NT2/D1 (cell line): Measurements from ENCODE around the gene CXCL6.

Source experiments
- DNase-seq: peaks from one replicate; pipeline ENCODE4 v3.0.0-alpha.2; 2011; ENCODE audit warnings: low read depth, low spot score
- H3K27me3 ChIP-seq: 2 replicates; pipeline ENCODE4 v1.6.0; 2011; ENCODE audit warnings: mild to moderate bottlenecking; ENCODE audit not compliant: insufficient read length, insufficient read depth
- H3K36me3 ChIP-seq: 2 replicates; pipeline ENCODE4 v1.6.1; 2011; ENCODE audit warnings: mild to moderate bottlenecking, low read length, mixed read lengths; ENCODE audit not compliant: insufficient read depth, insufficient read length
- H3K4me1 ChIP-seq: 2 replicates; pipeline ENCODE4 v1.5.1; 2011; ENCODE audit not compliant: insufficient read depth, insufficient read length
- H3K4me3 ChIP-seq: 2 replicates; pipeline ENCODE4 v1.5.1; 2011; ENCODE audit warnings: low read depth; ENCODE audit not compliant: insufficient read length
- H3K9ac ChIP-seq: 2 replicates; pipeline ENCODE4 v1.6.0; 2011; ENCODE audit warnings: low read depth; ENCODE audit not compliant: insufficient read length
- H3K9me3 ChIP-seq: 2 replicates; pipeline ENCODE4 v1.5.1; 2011; ENCODE audit warnings: mild to moderate bottlenecking, low read length; ENCODE audit not compliant: insufficient read depth
- SUZ12 ChIP-seq: IDR thresholded peaks from 2 replicates; pipeline ENCODE4 v1.6.1; 2011; ENCODE audit not compliant: insufficient read length, insufficient read depth; ENCODE audit errors: extremely low read depth
- YY1 ChIP-seq: IDR thresholded peaks from 2 replicates; pipeline ENCODE4 v1.6.1; 2011; ENCODE audit not compliant: insufficient read length, insufficient read depth
- ZNF274 ChIP-seq: IDR thresholded peaks from 2 replicates; pipeline ENCODE4 v1.6.1; 2011; ENCODE audit warnings: mild to moderate bottlenecking, low read depth, low read length

The CXCL6 gene

DNA sequence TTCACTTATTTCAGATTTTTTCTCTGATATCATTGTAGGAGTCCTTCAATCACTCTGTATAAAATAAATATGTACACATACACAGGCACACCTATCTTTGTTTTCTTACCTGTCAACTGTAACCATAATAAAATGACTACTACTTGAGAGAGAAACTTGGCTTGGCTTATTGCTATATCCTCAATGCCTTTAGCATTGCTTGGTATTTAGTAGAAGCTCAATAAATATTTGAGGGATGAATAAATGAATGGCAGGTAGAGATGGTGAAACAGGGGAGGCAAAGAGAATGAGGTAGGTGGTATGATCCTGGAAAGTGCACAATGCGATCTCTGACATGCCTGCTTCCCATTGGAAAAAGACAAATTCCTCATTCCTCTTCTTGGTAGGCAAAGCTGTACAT lies 21.8 kb upstream of the CXCL6 start:
- DNase-seq: no peak
- H3K9ac ChIP-seq: no peak overlapping the region
- no peaks in the 10 kb centered on the region for H3K9me3 ChIP-seq
- TF ChIP-seq ZNF274 (no peak), YY1 (no peak), SUZ12 (no peak)
- no peaks in the 10 kb centered on the region for H3K4me1 ChIP-seq
- H3K4me3 ChIP-seq: no peak overlapping the region
- no peaks in the 10 kb centered on the region for H3K27me3 ChIP-seq
- no peaks in the 10 kb centered on the region for H3K36me3 ChIP-seq

DNA sequence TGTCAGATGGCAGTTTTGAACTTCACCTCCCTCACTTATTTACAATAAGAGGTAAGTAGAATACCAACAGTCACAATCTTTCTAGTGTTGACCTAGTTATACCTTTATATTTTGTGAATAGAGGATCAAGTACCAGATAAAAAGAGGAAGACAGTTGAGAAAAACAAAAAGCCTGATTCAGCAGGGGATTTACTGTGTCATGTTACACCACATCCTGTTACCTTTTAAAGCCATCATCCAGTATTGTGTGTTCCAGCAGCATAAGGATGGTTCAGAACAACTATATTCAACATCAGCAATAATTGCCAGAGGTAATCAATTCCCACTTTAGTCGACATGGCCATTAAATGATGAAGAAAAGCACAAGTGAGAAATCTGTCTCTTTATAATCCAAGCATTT lies 21.3 kb upstream of the CXCL6 start:
- DNase-seq: no peak

DNA sequence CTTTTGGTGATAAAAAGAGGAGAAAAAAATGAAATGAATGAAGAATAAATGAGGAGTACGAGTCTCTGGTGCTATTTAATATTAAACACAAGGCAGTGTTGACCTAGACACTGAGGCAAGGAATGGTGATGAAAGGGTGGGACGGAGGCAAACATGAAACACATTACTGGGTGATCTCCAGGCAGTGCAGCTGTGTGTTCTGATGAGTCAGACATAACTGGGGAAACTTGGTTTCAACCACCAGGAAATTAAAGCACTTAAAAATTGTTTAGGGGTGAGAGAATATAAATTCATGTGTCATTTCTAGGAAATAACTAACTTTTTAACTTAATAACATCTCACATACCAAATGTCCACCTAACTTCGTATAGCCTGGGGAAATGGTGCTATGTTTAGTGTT lies 19.7 kb upstream of the CXCL6 start:
- no peak for TF ChIP-seq SUZ12
- no peak for TF ChIP-seq YY1
- no peak for TF ChIP-seq ZNF274
- Histone ChIP-seq H3K4me1 (no peaks in the 10 kb centered on the region), H3K36me3 (no peaks in the 10 kb centered on the region), H3K27me3 (no peaks in the 10 kb centered on the region), H3K9me3 (no peaks in the 10 kb centered on the region), H3K9ac (no peak overlapping the region), H3K4me3 (no peak overlapping the region)
- DNase-seq: no peak

More for the DNA sequence above, 21.3 kb upstream of the CXCL6 start:
- Histone ChIP-seq H3K36me3 (no peaks in the 10 kb centered on the region), H3K4me1 (no peaks in the 10 kb centered on the region), H3K4me3 (no peak overlapping the region), H3K9me3 (no peaks in the 10 kb centered on the region), H3K9ac (no peak overlapping the region), H3K27me3 (no peaks in the 10 kb centered on the region)
- TF ChIP-seq SUZ12 (no peak), YY1 (no peak), ZNF274 (no peak)

DNA sequence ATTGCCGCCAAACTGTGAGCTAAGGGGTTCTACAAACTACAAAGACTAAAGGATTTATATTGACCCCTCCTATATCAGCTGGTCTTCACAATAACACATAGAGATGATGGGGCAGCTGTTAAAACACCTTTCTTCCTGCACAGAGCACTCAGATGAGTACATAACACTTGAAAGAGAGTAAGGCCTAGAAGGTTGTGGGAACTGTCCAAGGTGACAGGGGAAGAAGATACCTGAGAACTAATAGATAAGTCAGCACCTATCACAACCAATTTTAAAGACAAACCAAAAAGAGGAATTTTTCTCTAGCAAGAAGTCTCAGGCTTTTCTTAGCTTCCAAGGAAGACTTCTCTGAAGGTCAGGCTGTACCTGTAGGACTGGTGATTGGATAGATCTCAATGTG lies 19.1 kb upstream of the CXCL6 start:
- no peaks in the 10 kb centered on the region for H3K4me1 ChIP-seq
- no peaks in the 10 kb centered on the region for H3K9me3 ChIP-seq
- H3K4me3 ChIP-seq: no peak overlapping the region
- no peaks in the 10 kb centered on the region for H3K27me3 ChIP-seq
- H3K36me3 ChIP-seq: no peaks in the 10 kb centered on the region
- H3K9ac ChIP-seq: no peak overlapping the region
- no peak for DNase-seq
- TF ChIP-seq ZNF274 (no peak), YY1 (no peak), SUZ12 (no peak)

DNA sequence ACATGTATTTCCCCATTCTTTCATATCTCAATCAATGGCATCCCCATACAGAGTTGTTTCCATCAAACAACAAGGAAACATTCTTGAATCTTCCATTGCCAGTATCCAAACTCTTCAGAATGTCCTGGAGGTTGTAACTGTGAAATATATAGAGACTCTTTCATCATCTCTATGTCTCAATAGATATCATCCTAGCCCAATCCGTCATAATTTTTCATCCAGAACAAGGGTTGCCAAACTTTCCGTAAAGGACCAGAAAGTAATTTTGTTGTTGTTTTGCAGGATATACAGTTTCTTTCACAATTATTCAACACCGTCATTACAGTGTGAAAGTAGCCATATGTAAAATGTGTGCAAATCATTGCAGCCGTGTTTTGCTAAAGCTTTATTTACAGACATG lies 15.2 kb upstream of the CXCL6 start:
- H3K36me3 ChIP-seq: no peaks in the 10 kb centered on the region
- no peaks in the 10 kb centered on the region for H3K27me3 ChIP-seq
- H3K4me1 ChIP-seq: no peaks in the 10 kb centered on the region
- TF ChIP-seq YY1 (no peak), SUZ12 (no peak), ZNF274 (no peak)
- no peaks in the 10 kb centered on the region for H3K9me3 ChIP-seq
- no peak overlapping the region for H3K4me3 ChIP-seq
- H3K9ac ChIP-seq: no peak overlapping the region
- no peak for DNase-seq

DNA sequence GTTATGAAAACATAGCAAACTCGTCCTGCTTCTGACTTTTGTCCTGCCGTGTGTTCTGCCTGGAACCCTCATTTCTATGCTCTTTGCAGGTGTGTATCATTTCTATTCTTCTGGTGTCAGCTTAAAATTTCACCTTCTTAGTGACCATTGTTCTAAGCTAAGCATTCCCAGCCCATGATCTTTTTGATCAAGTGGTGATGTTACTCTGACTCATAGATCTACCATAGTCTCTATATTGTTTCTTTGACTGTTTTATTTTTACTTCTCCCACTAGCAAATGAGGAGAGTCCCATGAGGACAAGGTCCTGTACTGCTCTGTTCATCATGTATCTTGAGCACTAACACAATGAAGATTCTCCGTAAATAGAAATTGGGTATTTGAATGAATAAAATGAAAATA lies 14.1 kb upstream of the CXCL6 start:
- 0 out of 2 replicates have a peak, but pooled peaks cover 4% of the 10 kb centered on the region for H3K9me3 ChIP-seq
- H3K36me3 ChIP-seq: no peaks in the 10 kb centered on the region
- no peaks in the 10 kb centered on the region for H3K4me1 ChIP-seq
- TF ChIP-seq SUZ12 (no peak), ZNF274 (no peak), YY1 (no peak)
- DNase-seq: no peak
- no peaks in the 10 kb centered on the region for H3K27me3 ChIP-seq
- H3K4me3 ChIP-seq: no peak overlapping the region
- H3K9ac ChIP-seq: no peak overlapping the region

DNA sequence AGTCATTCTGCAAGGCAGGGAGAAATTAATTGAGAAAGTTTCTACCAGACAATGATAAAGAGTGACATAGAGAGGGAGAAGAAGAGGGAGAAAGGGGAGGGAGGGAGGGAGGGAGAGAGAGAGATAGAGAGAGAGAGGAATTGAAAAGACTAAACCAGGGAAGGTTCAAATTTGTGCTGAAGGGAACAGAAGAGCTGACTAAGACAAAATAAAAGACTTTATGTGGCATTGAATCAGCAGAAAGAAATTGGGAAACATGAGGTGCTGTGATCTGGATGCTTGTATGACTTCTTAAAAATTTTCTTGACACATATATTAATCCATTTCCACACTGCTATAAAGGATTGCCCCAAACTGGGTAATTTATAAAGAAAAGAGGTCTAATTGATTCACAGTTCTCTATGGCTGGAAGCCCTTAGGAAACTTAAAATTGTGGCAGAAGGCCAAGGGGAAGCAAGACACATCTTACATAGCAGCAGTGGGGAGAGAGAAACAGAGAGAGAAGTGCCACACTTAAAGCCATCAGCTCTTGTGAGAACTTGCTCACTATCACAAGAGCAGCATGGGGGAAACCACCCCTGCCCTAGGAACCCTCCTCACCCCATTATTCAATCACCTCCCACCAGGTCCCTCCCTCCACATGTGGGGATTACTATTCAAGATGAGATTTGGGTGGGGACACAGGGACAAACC lies 13.5 kb upstream of the CXCL6 start:
- Histone ChIP-seq H3K9ac (no peak overlapping the region), H3K4me3 (no peak overlapping the region), H3K36me3 (no peaks in the 10 kb centered on the region), H3K27me3 (no peaks in the 10 kb centered on the region), H3K9me3 (0 out of 2 replicates have a peak, but pooled peaks cover 7% of the 10 kb centered on the region), H3K4me1 (no peaks in the 10 kb centered on the region)
- DNase-seq: no peak
- TF ChIP-seq SUZ12 (no peak), ZNF274 (no peak), YY1 (no peak)
